ENCODE results near the gene JPH2. TPM values are rescaled to one million over a fixed set of nuclear protein-coding genes. Genes with fewer than 3 reads are reported as not detected.
A peak's percentile ranks its signal among the peaks of the same experiment; 100 is the strongest.

Gene JPH2
- total RNA-seq, 6 donors from 2014 or later: 3.5 to 9.2 (median 5.0) TPM

- peak in 1 of 2 donors; percentile 79 for DNase-seq
- 77 to 91% methylated on average over 35 to 43 of the region's 50 CpGs for WGBS, 2 donors
- no peaks in the 10 kb centered on the region for H3K27me3 ChIP-seq
- H3K27ac ChIP-seq: no peak overlapping the region
- no peaks in the 10 kb centered on the region for H3K36me3 ChIP-seq
- TF ChIP-seq, protein P1, sequence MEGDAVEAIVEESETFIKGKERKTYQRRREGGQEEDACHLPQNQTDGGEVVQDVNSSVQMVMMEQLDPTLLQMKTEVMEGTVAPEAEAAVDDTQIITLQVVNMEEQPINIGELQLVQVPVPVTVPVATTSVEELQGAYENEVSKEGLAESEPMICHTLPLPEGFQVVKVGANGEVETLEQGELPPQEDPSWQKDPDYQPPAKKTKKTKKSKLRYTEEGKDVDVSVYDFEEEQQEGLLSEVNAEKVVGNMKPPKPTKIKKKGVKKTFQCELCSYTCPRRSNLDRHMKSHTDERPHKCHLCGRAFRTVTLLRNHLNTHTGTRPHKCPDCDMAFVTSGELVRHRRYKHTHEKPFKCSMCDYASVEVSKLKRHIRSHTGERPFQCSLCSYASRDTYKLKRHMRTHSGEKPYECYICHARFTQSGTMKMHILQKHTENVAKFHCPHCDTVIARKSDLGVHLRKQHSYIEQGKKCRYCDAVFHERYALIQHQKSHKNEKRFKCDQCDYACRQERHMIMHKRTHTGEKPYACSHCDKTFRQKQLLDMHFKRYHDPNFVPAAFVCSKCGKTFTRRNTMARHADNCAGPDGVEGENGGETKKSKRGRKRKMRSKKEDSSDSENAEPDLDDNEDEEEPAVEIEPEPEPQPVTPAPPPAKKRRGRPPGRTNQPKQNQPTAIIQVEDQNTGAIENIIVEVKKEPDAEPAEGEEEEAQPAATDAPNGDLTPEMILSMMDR (IDR thresholded peaks at IDR 0.05): no peak
- TF ChIP-seq POLR2A (IDR thresholded peaks at IDR 0.05) (no peak), POLR2AphosphoS5 (IDR thresholded peaks at IDR 0.05) (no peak), EP300 (IDR thresholded peaks at IDR 0.05) (no peak)
- no peak for ATAC-seq (ENCODE audit: low FRiP score in 2 of 2)
- H3K9me3 ChIP-seq: no peaks in the 10 kb centered on the region
- H3K4me3 ChIP-seq: no peak overlapping the region
- H3K4me1 ChIP-seq: no peaks in the 10 kb centered on the region
Measured at GRCh38 chr20:44159711-44160110, 27.3 kb downstream of the JPH2 start.

DNA sequence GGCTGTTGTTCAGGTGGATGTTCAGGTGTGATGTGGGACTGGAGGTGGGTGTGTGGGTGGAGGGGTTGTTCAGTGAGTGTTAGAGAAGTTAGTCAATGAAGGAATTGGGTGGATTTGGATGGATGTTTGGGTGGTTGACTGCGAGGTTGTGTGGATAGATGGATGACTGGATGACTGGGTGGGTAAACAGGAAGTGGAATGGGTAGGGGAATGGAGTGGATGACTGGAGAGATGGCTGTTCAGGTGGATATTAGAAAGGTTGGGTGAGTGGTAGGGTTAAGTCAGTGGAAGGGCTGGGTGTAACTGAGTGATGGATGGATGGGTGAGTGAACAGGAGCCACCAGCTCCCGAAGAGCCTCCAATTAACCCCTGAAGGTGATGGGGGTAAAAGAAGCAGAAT, 27.9 kb downstream of the JPH2 start:
- Histone ChIP-seq H3K27me3 (no peaks in the 10 kb centered on the region), H3K36me3 (no peaks in the 10 kb centered on the region), H3K4me3 (no peak overlapping the region), H3K27ac (no peak overlapping the region), H3K9me3 (no peaks in the 10 kb centered on the region), H3K4me1 (no peaks in the 10 kb centered on the region)
- ATAC-seq (ENCODE audit: low FRiP score in 2 of 2) (no peak), DNase-seq (no peak)
- WGBS, 2 donors: 77 to 87% methylated on average over 2 of the region's 2 CpGs
- TF ChIP-seq, protein P1 (IDR thresholded peaks at IDR 0.05): no peak
- no peak for TF ChIP-seq EP300 (IDR thresholded peaks at IDR 0.05)
- no peak for TF ChIP-seq POLR2A (IDR thresholded peaks at IDR 0.05)
- no peak for TF ChIP-seq POLR2AphosphoS5 (IDR thresholded peaks at IDR 0.05)

GRCh38 chr20:44157061-44157460, 29.9 kb downstream of the JPH2 start:
- no peak overlapping the region for H3K27ac ChIP-seq
- H3K27me3 ChIP-seq: no peaks in the 10 kb centered on the region
- ATAC-seq (ENCODE audit: low FRiP score in 2 of 2) (no peak), DNase-seq (no peak)
- H3K9me3 ChIP-seq: no peaks in the 10 kb centered on the region
- no peaks in the 10 kb centered on the region for H3K4me1 ChIP-seq
- no peak overlapping the region for H3K4me3 ChIP-seq
- TF ChIP-seq, protein P1 (IDR thresholded peaks at IDR 0.05): no peak
- TF ChIP-seq POLR2A (IDR thresholded peaks at IDR 0.05) (no peak), POLR2AphosphoS5 (IDR thresholded peaks at IDR 0.05) (no peak), EP300 (IDR thresholded peaks at IDR 0.05) (no peak)
- H3K36me3 ChIP-seq: no peaks in the 10 kb centered on the region
- 88% methylated on average over 5 of the region's 5 CpGs for WGBS, 2 donors

- Histone ChIP-seq H3K36me3 (no peaks in the 10 kb centered on the region), H3K4me1 (no peaks in the 10 kb centered on the region), H3K9me3 (no peaks in the 10 kb centered on the region), H3K27ac (no peak overlapping the region), H3K27me3 (no peaks in the 10 kb centered on the region), H3K4me3 (no peak overlapping the region)
- DNase-seq (no peak), ATAC-seq (ENCODE audit: low FRiP score in 2 of 2) (no peak)
- 55 to 56% methylated on average over 7 of the region's 7 CpGs for WGBS, 2 donors
- no peak for TF ChIP-seq POLR2AphosphoS5 (IDR thresholded peaks at IDR 0.05)
- TF ChIP-seq, protein P1 (IDR thresholded peaks at IDR 0.05): no peak
- TF ChIP-seq POLR2A (IDR thresholded peaks at IDR 0.05): no peak
- no peak for TF ChIP-seq EP300 (IDR thresholded peaks at IDR 0.05)
Measured at GRCh38 chr20:44154521-44155001, 32.4 kb downstream of the JPH2 start.

DNA sequence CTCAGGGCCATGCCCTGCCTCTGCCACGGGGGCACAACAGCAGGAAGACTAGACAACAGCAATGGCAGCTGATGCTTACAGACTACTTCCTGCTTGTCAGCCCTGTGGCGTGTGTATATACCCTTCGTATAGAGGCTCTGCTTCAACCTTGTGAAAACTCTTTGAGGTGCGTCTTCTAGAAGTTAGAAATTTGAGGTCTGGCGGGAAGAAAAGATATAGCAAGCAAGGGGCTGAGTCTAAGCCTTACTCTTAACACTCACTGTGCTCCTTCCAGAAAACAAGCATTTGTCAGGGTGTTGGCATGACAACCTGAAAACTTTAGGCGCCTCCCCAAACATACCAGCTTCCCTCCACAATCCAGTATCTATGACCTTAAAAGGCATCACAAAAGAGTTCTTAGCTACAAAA, 33.3 kb downstream of the JPH2 start:
- H3K4me3 ChIP-seq: no peak overlapping the region
- H3K9me3 ChIP-seq: no peaks in the 10 kb centered on the region
- TF ChIP-seq POLR2AphosphoS5 (IDR thresholded peaks at IDR 0.05) (no peak), EP300 (IDR thresholded peaks at IDR 0.05) (no peak), POLR2A (IDR thresholded peaks at IDR 0.05) (no peak)
- TF ChIP-seq, protein P1 (IDR thresholded peaks at IDR 0.05): no peak
- no peaks in the 10 kb centered on the region for H3K4me1 ChIP-seq
- H3K27ac ChIP-seq: no peak overlapping the region
- WGBS, 2 donors: 48 to 63% methylated on average over 6 of the region's 6 CpGs
- H3K36me3 ChIP-seq: no peaks in the 10 kb centered on the region
- no peak for ATAC-seq (ENCODE audit: low FRiP score in 2 of 2)
- no peaks in the 10 kb centered on the region for H3K27me3 ChIP-seq
- DNase-seq: no peak
